GM21423 (cell line): ENCODE measurements around the gene SNX8.
A peak's percentile ranks its signal among the peaks of the same experiment; 100 is the strongest.

ENCODE experiments used
- ATAC-seq: cut with Tn5 transposase; IDR thresholded peaks from one replicate; pipeline ENCODE4 v1.9.1; 2021; ENCODE audit warnings: mild to moderate bottlenecking, moderate library complexity; ENCODE audit not compliant: unreplicated experiment

SNX8 gene

GRCh38 chr7:2266911-2267310, 47.3 kb downstream of the SNX8 start:
- ATAC-seq = no peak

GRCh38 chr7:2264158-2264557, 50.1 kb downstream of the SNX8 start:
- no peak for ATAC-seq

- ATAC-seq = no peak
Observed at GRCh38 chr7:2263176-2263575, 51.1 kb downstream of the SNX8 start.

GRCh38 chr7:2261611-2262010, 52.6 kb downstream of the SNX8 start:
- ATAC-seq = no peak

- no peak for ATAC-seq
Observed at GRCh38 chr7:2260820-2261219, 53.4 kb downstream of the SNX8 start.

GRCh38 chr7:2259480-2259879, 54.8 kb downstream of the SNX8 start:
- no peak for ATAC-seq

- ATAC-seq = no peak
Observed at GRCh38 chr7:2258661-2259365, 55.4 kb downstream of the SNX8 start.

GRCh38 chr7:2257651-2258050, 56.6 kb downstream of the SNX8 start:
- ATAC-seq = no peak

- no peak for ATAC-seq
Observed at GRCh38 chr7:2257046-2257551, 57.1 kb downstream of the SNX8 start.

- ATAC-seq = no peak
Observed at GRCh38 chr7:2256306-2257045, 57.8 kb downstream of the SNX8 start.

- no peak for ATAC-seq
Observed at GRCh38 chr7:2255145-2256139, 58.8 kb downstream of the SNX8 start.

- no peak for ATAC-seq
Observed at GRCh38 chr7:2254429-2255144, 59.7 kb downstream of the SNX8 start.

- no peak for ATAC-seq
Observed at GRCh38 chr7:2253525-2254244, 60.6 kb downstream of the SNX8 start.

GRCh38 chr7:2253021-2253420, 61.2 kb downstream of the SNX8 start:
- ATAC-seq = no peak

- ATAC-seq = no peak
Observed at GRCh38 chr7:2251841-2252771, 62.1 kb downstream of the SNX8 start.

GRCh38 chr7:2251381-2251780, 62.9 kb downstream of the SNX8 start:
- ATAC-seq = no peak

GRCh38 chr7:2249744-2250323, 64.4 kb downstream of the SNX8 start:
- ATAC-seq = no peak

- ATAC-seq = peak; percentile 49
Observed at GRCh38 chr7:2248984-2249694, 65.1 kb downstream of the SNX8 start.
